Liver (tissue), 9 donors: ENCODE data around the gene CELF5. TPM values are rescaled to one million over a fixed set of nuclear protein-coding genes. Genes with fewer than 3 reads are reported as not detected.

Source experiments
- DNase-seq: peaks from one replicate; pipeline ENCODE4 v3.0.0-alpha.2; 2017; ENCODE audit warnings: low spot score
- H3K27ac ChIP-seq, 2 donors: one replicate each; pipeline ENCODE4 v1.7.0; 2013; ENCODE audit warnings: inconsistent platforms in 2 of 2, low read length in 2 of 2, control low read depth in 1 of 2, low read depth in 1 of 2, mild to moderate bottlenecking in 1 of 2
- H3K27me3 ChIP-seq, 4 donors: one replicate each; pipeline versions ENCODE4 v1.6.1 to v1.7.0; 2013; ENCODE audit warnings: low read length in 3 of 4, inconsistent platforms in 1 of 4, mild to moderate bottlenecking in 1 of 4, moderate library complexity in 1 of 4; ENCODE audit not compliant: control insufficient read depth in 4 of 4, insufficient read depth in 4 of 4
- H3K36me3 ChIP-seq, 4 donors: one replicate each; pipeline versions ENCODE4 v1.6.1 to v1.7.0; 2013; ENCODE audit warnings: low read length in 3 of 4, mild to moderate bottlenecking in 3 of 4, low read depth in 1 of 4, moderate library complexity in 1 of 4; ENCODE audit not compliant: control insufficient read depth in 4 of 4, insufficient read depth in 3 of 4
- H3K4me1 ChIP-seq, 4 donors: one replicate each; pipeline versions ENCODE4 v1.6.1 to v1.7.0; 2013; ENCODE audit warnings: low read length in 3 of 4, mild to moderate bottlenecking in 3 of 4, moderate library complexity in 1 of 4; ENCODE audit not compliant: control insufficient read depth in 4 of 4, insufficient read depth in 4 of 4
- H3K4me3 ChIP-seq, 3 donors: one replicate each; pipeline versions ENCODE4 v1.6.1 to v1.7.0; 2013; ENCODE audit warnings: low read length in 3 of 3, control low read depth in 1 of 3, low read depth in 1 of 3, mild to moderate bottlenecking in 1 of 3
- H3K9ac ChIP-seq, 2 donors: one replicate each; pipeline ENCODE4 v1.7.0; 2013; ENCODE audit warnings: low read length in 2 of 2, mild to moderate bottlenecking in 2 of 2, moderate library complexity in 2 of 2, control low read depth in 1 of 2, low read depth in 1 of 2
- H3K9me3 ChIP-seq, 4 donors: one replicate each; pipeline versions ENCODE4 v1.6.1 to v1.7.0; 2013; ENCODE audit warnings: low read length in 3 of 4; ENCODE audit not compliant: control insufficient read depth in 4 of 4
- ATF3 ChIP-seq: IDR thresholded peaks from 2 replicates; pipeline ENCODE4 v1.6.1; 2016; ENCODE audit warnings: antibody characterized with exemption
- CTCF ChIP-seq: fragments of 150-350 bp; IDR thresholded peaks from 2 replicates; pipeline ENCODE4 v1.5.1; 2017; ENCODE audit warnings: improper control_type of control experiment, low read depth, low read length; ENCODE audit not compliant: missing input control
- EGR1 ChIP-seq, 2 donors: IDR thresholded peaks; 2 replicates each; pipeline ENCODE4 v1.6.1; 2016 to 2018; ENCODE audit warnings: antibody characterized with exemption in 2 of 2, low read depth in 2 of 2
- FOXA1 ChIP-seq: IDR thresholded peaks from 2 replicates; pipeline ENCODE4 v1.6.1; 2016; ENCODE audit warnings: antibody characterized with exemption
- FOXA2 ChIP-seq: IDR thresholded peaks from 2 replicates; pipeline ENCODE4 v1.6.1; 2016; ENCODE audit warnings: antibody characterized with exemption
- GABPA ChIP-seq, 2 donors: IDR thresholded peaks in 1 of 2; conservative IDR thresholded peaks in 1 of 2; 2 replicates each; pipeline ENCODE4 v1.6.1; 2016; ENCODE audit warnings: antibody characterized with exemption in 2 of 2, mild to moderate bottlenecking in 1 of 2, moderate library complexity in 1 of 2
- MAX ChIP-seq: IDR thresholded peaks from 2 replicates; pipeline ENCODE4 v1.6.1; 2016; ENCODE audit warnings: antibody characterized with exemption
- NR2F2 ChIP-seq: IDR thresholded peaks from 2 replicates; pipeline ENCODE4 v1.6.1; 2016; ENCODE audit warnings: antibody characterized with exemption
- REST ChIP-seq: IDR thresholded peaks from 2 replicates; pipeline ENCODE4 v1.6.1; 2016; ENCODE audit warnings: antibody characterized with exemption, mild to moderate bottlenecking
- RXRA ChIP-seq, 2 donors: IDR thresholded peaks; 2 replicates each; pipeline ENCODE4 v1.6.1; 2017 to 2018; ENCODE audit warnings: antibody characterized with exemption in 2 of 2, mild to moderate bottlenecking in 1 of 2
- SP1 ChIP-seq: IDR thresholded peaks from 2 replicates; pipeline ENCODE4 v1.6.1; 2018; ENCODE audit warnings: antibody characterized with exemption, mild to moderate bottlenecking
- TAF1 ChIP-seq: conservative IDR thresholded peaks from 2 replicates; pipeline ENCODE4 v1.6.1; 2016; ENCODE audit warnings: antibody characterized with exemption, mild to moderate bottlenecking
- YY1 ChIP-seq: IDR thresholded peaks from 2 replicates; pipeline ENCODE4 v1.6.1; 2016; ENCODE audit warnings: antibody characterized with exemption, mild to moderate bottlenecking
- WGBS: extraction: QIAGEN DNeasy Blood & Tissue Kit; methylation state at CpG from one replicate; pipeline ENCODE4 v1.1.7; 2013; 5-methylcytosine and 5-hydroxymethylcytosine counted together
- polyA plus RNA-seq, 2 donors: library from polyadenylated mRNA; stranded (reverse) in 1 of 2; unstranded in 1 of 2; fragments of 200-250 nt in 1 of 2; fragments of >200 nt in 1 of 2; fragmentation: Nextera tagmentation in 1 of 2; extraction: Ambion mirVana in 1 of 2; gene quantifications; one replicate each; pipeline versions ENCODE4 v1.2.1 to v1.2.3, GENCODE V29; 2013 to 2015
- total RNA-seq, 2 donors: library from RNA; depleted of rRNA; stranded (reverse); fragments of >200 nt; gene quantifications; one replicate each; pipeline ENCODE4 v1.2.3, GENCODE V29; 2014
- donor health status: healthy.
- donor health status: healthy.
- donor health status: healthy.
- donor health status: healthy.
- donor health status: healthy.

CELF5 gene
- total and polyA plus RNA-seq, 4 donors = 0.06 to 0.50 (median 0.26) TPM

GRCh38 chr19:3227054-3227626, 2.7 kb downstream of the CELF5 start:
- no peaks in the 10 kb centered on the region for H3K36me3 ChIP-seq
- H3K27me3 ChIP-seq = peaks cover 0 to 8% (median under 1%) of the 10 kb centered on the region in 4 donors
- peaks cover 0 to 2% (median 0%) of the 10 kb centered on the region in 4 donors for H3K4me1 ChIP-seq
- no peak for DNase-seq
- WGBS = 67% methylated on average over 12 of the region's 12 CpGs
- H3K27ac ChIP-seq = no peak overlapping the region
- no peak overlapping the region for H3K9ac ChIP-seq
- no peaks in the 10 kb centered on the region for H3K9me3 ChIP-seq
- TF ChIP-seq MAX (no peak), SP1 (no peak), YY1 (no peak), FOXA2 (no peak), FOXA1 (no peak), REST (no peak)
- H3K4me3 ChIP-seq = no peak overlapping the region

GRCh38 chr19:3229346-3229743, 4.9 kb downstream of the CELF5 start:
- TF ChIP-seq TAF1 (no peak), NR2F2 (no peak), GABPA (IDR thresholded peaks at IDR 0.05 in 1 of 2, conservative IDR thresholded peaks at IDR 0.05 in 1 of 2) (no peak), EGR1 (IDR thresholded peaks at IDR 0.05; ENCODE audit: low read depth in 2 of 2) (no peak), YY1 (no peak), ATF3 (no peak), RXRA (IDR thresholded peaks at IDR 0.05) (no peak), CTCF (no peak)
- Histone ChIP-seq H3K27ac (no peak overlapping the region), H3K4me1 (no peaks in the 10 kb centered on the region), H3K4me3 (no peak overlapping the region), H3K36me3 (no peaks in the 10 kb centered on the region), H3K9ac (no peak overlapping the region), H3K27me3 (peaks cover 0 to 8% (median under 1%) of the 10 kb centered on the region in 4 donors), H3K9me3 (no peaks in the 10 kb centered on the region)
- no peak for DNase-seq
- WGBS = 57% methylated on average over 9 of the region's 9 CpGs
